ENCODE data around the gene C5orf24.
"Not testable (repeated sequence)": the region's sequence is repeated elsewhere in the genome, so short reads cannot be mapped to it uniquely, and the experiment has no call there.

The C5orf24 gene

DNA sequence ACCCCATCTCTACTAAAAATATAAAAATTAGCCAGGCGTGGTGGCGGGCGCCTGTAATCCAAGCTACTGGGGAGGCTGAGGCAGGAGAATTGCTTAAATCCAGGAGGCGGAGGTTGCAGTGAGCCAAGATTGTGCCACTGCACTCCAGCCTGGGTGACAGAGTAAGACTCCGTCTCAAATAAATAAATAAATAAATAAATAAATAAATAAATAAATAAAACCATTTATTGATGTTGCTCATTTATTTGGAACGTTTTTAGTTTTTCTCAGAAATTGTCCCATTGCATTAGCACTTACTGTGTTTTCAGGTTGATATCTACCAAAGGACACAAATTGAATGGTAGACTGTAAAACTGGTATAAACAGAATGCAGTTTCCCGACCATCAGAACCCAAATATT lies 10.7 kb downstream of the C5orf24 start:
- in situ Hi-C loops (cut with HindIII; ENCODE audit: low sequenced_read_pairs) = not testable (repeated sequence)

- in situ Hi-C loops (cut with HindIII; ENCODE audit: low sequenced_read_pairs) = no loop called here
Measured at GRCh38 chr5:134857401-134857800, 11.6 kb downstream of the C5orf24 start.

- in situ Hi-C loops (cut with HindIII; ENCODE audit: low sequenced_read_pairs) = no loop called here
Measured at GRCh38 chr5:134864707-134865106, 18.9 kb downstream of the C5orf24 start.

DNA sequence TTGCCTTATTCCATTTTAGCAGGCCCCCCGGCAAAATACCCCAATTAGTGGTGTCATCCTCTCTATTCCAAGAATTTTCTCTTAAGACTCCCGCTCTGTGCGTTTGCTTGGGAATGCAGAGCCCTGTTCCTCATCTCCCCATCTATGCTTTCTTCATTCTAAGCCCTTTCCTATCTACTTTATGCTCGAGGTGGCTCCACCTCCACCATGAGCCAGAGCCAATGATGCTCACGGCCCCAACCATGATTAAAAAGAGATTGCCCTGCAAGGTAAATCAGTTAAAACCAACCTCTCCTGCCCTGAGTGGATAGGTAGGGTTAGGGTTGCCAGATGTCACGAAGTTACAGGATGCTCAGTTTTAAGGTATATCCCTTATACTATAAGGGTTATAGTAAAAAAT lies 27.7 kb downstream of the C5orf24 start:
- in situ Hi-C loops (cut with HindIII; ENCODE audit: low sequenced_read_pairs) = no loop called here

- in situ Hi-C loops (cut with HindIII; ENCODE audit: low sequenced_read_pairs) = no loop called here
Measured at GRCh38 chr5:134873987-134874830, 28.4 kb downstream of the C5orf24 start, which contains the start of gene TXNDC15. Gene TXNDC15, plus strand, starts transcription at chr5:134874371. Its CDS starts 57 bp downstream, at chr5:134874428.

- in situ Hi-C loops (cut with HindIII; ENCODE audit: low sequenced_read_pairs) = no loop called here
Measured at GRCh38 chr5:134874831-134875655, 29.3 kb downstream of the C5orf24 start.

GRCh38 chr5:134877159-134877558 lies 31.4 kb downstream of the C5orf24 start:
- in situ Hi-C loops (cut with HindIII; ENCODE audit: low sequenced_read_pairs) = no loop called here

DNA sequence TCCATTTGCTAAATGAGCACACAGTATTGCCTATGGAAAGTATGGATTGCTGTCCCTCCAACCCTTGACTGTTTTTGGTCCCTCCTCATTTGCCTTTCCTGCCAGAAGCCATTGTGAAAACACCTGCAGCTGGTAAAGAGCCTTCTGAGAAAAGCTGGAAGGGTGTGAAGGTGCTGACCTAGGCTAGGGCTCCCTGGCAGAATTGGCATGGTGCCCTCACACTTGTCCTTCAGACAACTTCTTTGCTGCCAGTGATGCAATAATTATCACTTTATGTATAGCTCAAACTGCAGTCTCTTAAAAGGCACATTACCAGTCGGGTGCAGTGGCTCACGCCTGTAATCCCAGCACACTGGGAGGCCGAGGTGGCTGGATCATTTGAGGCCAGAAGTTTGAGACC lies 32.6 kb downstream of the C5orf24 start:
- in situ Hi-C loops (cut with HindIII; ENCODE audit: low sequenced_read_pairs) = no loop called here

DNA sequence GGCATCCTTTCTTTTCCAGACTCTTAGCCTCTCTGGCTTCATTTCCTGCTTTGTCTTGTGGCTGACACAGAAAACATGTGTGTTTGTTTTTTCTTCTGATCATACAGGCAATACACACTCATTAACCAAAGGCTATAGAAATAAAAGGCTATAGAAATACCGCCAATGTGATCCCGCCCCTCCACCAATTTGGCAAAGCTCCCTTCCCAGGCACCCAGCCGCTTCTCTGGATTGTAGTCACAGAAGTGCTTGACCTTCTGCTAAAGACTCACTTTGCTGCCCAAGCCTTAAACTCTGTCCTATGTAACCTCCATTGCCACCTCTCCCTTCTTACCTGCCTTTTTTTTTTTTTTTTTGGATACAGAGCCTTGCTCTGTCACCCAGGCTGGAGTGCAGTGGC lies 33.7 kb downstream of the C5orf24 start:
- in situ Hi-C loops (cut with HindIII; ENCODE audit: low sequenced_read_pairs) = no loop called here

GRCh38 chr5:134880937-134881336 lies 35.2 kb downstream of the C5orf24 start:
- in situ Hi-C loops (cut with HindIII; ENCODE audit: low sequenced_read_pairs) = not testable (repeated sequence)

- in situ Hi-C loops (cut with HindIII; ENCODE audit: low sequenced_read_pairs) = not testable (repeated sequence)
Measured at GRCh38 chr5:134881711-134882110, 35.9 kb downstream of the C5orf24 start.

- in situ Hi-C loops (cut with HindIII; ENCODE audit: low sequenced_read_pairs) = no loop called here
Measured at GRCh38 chr5:134887593-134888159, 41.9 kb downstream of the C5orf24 start.

DNA sequence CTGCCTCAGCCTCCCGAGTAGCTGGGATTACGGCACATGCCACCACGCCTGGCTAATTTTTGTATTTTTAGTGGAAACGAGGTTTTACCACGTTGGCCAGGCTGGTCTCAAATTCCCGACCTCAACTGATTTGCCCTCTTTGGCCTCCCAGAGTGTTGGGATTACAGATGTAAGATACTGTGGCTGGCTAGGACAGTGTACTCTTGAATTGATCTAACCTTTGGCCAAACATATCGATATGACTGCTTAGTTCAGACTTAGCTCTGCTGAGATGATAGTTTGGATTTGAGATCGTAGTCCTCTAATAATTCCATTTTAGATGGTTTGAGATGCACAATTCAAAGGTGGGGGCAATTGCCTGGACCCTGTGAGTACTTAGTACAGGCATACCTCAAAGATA lies 43.6 kb downstream of the C5orf24 start:
- in situ Hi-C loops (cut with HindIII; ENCODE audit: low sequenced_read_pairs) = no loop called here

- in situ Hi-C loops (cut with HindIII; ENCODE audit: low sequenced_read_pairs) = no loop called here
Measured at GRCh38 chr5:134891473-134891872, 45.7 kb downstream of the C5orf24 start.

DNA sequence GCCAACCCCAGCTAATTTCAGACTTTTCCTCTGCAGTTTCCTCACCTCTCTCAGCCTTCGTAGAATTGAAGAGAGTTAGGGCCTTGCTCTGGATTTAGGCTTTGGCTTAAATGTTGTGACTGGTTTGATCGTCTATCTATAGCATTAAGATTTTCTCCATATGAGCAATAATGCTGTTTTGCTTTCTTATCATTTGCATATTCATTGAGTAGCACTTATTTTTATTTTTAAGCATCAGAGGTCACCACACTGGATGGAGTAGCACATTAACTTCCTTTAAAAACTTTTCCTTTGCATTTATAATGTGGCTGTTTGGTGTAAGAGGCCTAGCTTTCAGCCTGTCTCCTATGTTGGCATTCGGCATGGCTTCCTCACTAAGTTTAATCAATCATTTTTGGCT lies 46.5 kb downstream of the C5orf24 start:
- in situ Hi-C loops (cut with HindIII; ENCODE audit: low sequenced_read_pairs) = no loop called here

GRCh38 chr5:134892926-134893325 lies 47.2 kb downstream of the C5orf24 start:
- in situ Hi-C loops (cut with HindIII; ENCODE audit: low sequenced_read_pairs) = no loop called here

- in situ Hi-C loops (cut with HindIII; ENCODE audit: low sequenced_read_pairs) = no loop called here
Measured at GRCh38 chr5:134893748-134894505, 48.2 kb downstream of the C5orf24 start.

DNA sequence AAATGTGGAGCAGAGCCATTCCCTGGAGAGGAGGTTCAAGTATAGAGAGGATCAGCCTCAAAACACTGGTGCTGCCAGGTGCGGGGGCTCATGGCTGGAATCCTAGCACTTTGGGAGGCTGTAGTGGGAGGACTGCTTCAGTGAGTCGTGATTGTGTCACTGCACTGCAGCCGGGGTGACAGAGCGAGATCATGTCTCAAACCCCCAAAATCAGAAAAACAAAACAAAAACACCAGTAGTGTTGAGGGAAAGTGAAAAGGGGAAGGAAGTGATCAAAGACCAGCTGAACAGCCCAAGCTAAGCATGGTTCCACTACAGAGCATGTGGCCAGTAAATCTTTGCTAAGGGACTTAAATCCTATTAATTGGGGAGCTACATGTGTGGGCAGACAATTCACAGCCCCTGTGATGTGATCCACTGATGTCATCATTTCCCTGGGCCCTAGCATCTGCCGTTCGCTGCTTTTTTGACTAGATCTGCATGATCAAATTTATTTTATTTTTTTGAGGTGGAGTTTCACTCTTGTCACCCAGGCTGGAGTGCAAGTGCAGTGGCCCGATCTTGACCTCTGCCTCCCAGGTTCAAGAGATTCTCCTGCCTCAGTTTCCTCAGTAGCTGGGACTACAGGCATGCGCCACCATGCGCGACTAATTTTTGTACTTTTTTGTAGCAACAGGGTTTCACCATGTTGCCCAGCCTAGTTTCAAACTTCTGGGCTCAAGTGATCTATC lies 56.5 kb downstream of the C5orf24 start:
- in situ Hi-C loops (cut with HindIII; ENCODE audit: low sequenced_read_pairs) = no loop called here

- in situ Hi-C loops (cut with HindIII; ENCODE audit: low sequenced_read_pairs) = no loop called here
Measured at GRCh38 chr5:134904610-134905245, 59.0 kb downstream of the C5orf24 start, which contains the start of gene PCBD2. Gene PCBD2, plus strand, starts transcription at chr5:134905131. Its CDS starts 9 bp downstream, at chr5:134905140.
